NT2/D1 (cell line): ENCODE measurements around the gene SIT1.

Source experiments
- DNase-seq: peaks from one replicate; pipeline ENCODE4 v3.0.0-alpha.2; 2011; ENCODE audit warnings: low read depth, low spot score
- H3K27me3 ChIP-seq: 2 replicates; pipeline ENCODE4 v1.6.0; 2011; ENCODE audit warnings: mild to moderate bottlenecking; ENCODE audit not compliant: insufficient read length, insufficient read depth
- H3K36me3 ChIP-seq: 2 replicates; pipeline ENCODE4 v1.6.1; 2011; ENCODE audit warnings: mild to moderate bottlenecking, low read length, mixed read lengths; ENCODE audit not compliant: insufficient read depth, insufficient read length
- H3K4me1 ChIP-seq: 2 replicates; pipeline ENCODE4 v1.5.1; 2011; ENCODE audit not compliant: insufficient read depth, insufficient read length
- H3K4me3 ChIP-seq: 2 replicates; pipeline ENCODE4 v1.5.1; 2011; ENCODE audit warnings: low read depth; ENCODE audit not compliant: insufficient read length
- H3K9ac ChIP-seq: 2 replicates; pipeline ENCODE4 v1.6.0; 2011; ENCODE audit warnings: low read depth; ENCODE audit not compliant: insufficient read length
- H3K9me3 ChIP-seq: 2 replicates; pipeline ENCODE4 v1.5.1; 2011; ENCODE audit warnings: mild to moderate bottlenecking, low read length; ENCODE audit not compliant: insufficient read depth
- SUZ12 ChIP-seq: IDR thresholded peaks from 2 replicates; pipeline ENCODE4 v1.6.1; 2011; ENCODE audit not compliant: insufficient read length, insufficient read depth; ENCODE audit errors: extremely low read depth
- YY1 ChIP-seq: IDR thresholded peaks from 2 replicates; pipeline ENCODE4 v1.6.1; 2011; ENCODE audit not compliant: insufficient read length, insufficient read depth
- ZNF274 ChIP-seq: IDR thresholded peaks from 2 replicates; pipeline ENCODE4 v1.6.1; 2011; ENCODE audit warnings: mild to moderate bottlenecking, low read depth, low read length

Gene SIT1

DNA sequence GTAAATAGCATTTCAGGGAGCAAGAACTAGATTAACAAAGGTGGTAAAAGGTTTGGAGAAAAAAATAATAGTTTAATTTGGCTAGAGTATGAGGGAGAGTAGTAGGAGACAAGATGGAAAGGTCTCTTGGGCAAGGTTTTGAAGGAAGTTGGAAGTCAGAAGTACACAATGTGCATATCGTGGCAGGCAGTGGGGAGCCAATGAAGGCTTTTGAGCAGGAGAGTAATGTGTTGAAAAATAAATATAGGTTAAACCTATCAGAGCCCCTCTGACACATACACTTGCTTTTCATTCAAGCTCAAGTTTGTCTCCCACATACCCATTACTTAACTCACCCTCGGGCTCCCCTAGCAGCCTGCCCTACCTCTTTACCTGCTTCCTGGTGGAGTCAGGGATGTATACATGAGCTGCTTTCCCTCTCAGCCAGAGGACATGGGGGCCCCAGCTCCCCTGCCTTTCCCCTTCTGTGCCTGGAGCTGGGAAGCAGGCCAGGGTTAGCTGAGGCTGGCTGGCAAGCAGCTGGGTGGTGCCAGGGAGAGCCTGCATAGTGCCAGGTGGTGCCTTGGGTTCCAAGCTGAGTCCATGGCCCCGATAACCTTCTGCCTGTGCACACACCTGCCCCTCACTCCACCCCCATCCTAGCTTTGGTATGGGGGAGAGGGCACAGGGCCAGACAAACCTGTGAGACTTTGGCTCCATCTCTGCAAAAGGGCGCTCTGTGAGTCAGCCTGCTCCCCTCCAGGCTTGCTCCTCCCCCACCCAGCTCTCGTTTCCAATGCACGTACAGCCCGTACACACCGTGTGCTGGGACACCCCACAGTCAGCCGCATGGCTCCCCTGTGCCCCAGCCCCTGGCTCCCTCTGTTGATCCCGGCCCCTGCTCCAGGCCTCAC lies 22.6 kb upstream of the SIT1 start, which contains the start of gene CA9:
Gene CA9 (plus strand): TSS at position 797 of the 893 bp plus-strand sequence. CDS start 32 bp downstream, at position 829.
- no peak within 1 kb of the TSS for H3K4me3 ChIP-seq
- H3K9me3 ChIP-seq: no peaks in the 10 kb centered on the region
- no peak for TF ChIP-seq SUZ12
- TF ChIP-seq YY1: no peak
- TF ChIP-seq ZNF274: no peak
- H3K36me3 ChIP-seq: no peaks in the 10 kb centered on the region
- peaks cover 15% of the 10 kb centered on the region for H3K27me3 ChIP-seq
- DNase-seq: no peak
- H3K9ac ChIP-seq: no peak within 1 kb of the TSS
- H3K4me1 ChIP-seq: peaks cover 9% of the 10 kb centered on the region

DNA sequence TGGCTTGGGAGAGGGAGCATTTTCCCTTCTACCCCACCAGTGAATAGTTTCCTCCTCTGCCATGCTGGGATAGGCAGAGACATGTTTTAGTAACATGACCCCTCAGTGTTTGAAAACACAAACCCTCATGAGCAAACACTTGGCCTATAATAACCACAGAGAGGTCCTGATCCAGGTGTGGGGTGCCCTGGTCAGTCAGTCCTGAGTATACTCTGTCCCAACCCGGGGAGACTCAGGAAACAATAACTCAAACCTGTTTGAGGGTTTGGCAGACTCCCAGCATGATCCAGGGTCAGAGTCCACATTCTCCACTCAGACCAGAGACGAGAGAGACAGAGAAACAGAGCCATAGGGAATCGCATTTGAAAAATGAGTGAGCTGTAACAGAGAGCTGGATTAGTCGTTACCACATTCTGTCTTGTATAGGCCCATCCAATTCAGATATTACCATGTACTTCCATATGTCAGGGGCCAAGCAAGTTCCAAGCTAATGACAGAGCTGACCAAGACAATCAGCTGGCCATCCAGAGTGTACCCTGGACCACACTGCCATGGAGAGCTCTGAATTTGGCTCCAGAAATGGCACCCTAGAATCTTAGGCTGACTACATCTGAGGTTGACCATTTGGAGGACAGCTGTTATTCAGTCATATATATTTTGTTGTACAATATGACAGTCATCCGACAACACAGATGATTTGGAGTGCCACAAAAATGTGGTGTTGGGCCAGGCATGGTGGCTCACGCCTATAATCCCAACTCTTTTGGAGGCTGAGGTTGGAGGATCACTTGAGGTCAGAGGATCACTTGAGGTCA lies 18.8 kb upstream of the SIT1 start:
- Histone ChIP-seq H3K27me3 (peaks cover 13% of the 10 kb centered on the region), H3K4me1 (peaks cover 7% of the 10 kb centered on the region), H3K36me3 (no peaks in the 10 kb centered on the region), H3K9ac (no peak overlapping the region), H3K4me3 (no peak overlapping the region), H3K9me3 (no peaks in the 10 kb centered on the region)
- no peak for DNase-seq
- TF ChIP-seq ZNF274: no peak
- TF ChIP-seq SUZ12: no peak
- no peak for TF ChIP-seq YY1

DNA sequence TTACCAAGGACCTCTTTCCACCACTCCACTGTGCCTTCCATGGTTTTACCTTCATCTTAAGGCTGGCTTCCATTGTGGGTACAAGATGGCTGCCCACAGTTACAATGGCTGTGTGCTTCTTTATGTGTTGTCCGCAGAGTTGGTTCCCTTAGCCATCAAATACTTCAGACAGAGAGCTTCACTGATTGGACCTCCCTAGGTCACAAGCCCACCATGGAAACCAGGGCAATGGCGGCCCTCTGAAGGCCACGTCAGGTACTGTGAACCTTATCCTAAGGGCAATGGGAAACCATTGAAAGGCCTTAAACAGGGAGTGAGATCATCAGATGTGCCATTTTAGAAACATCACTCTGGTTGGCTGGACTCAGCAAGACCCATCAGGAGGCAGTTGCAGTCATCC lies 17.2 kb upstream of the SIT1 start:
- no peak for DNase-seq
- Histone ChIP-seq H3K9ac (no peak overlapping the region), H3K4me3 (no peak overlapping the region), H3K27me3 (no peaks in the 10 kb centered on the region), H3K4me1 (peaks cover 12% of the 10 kb centered on the region), H3K9me3 (no peaks in the 10 kb centered on the region), H3K36me3 (peaks cover 14% of the 10 kb centered on the region)
- TF ChIP-seq ZNF274 (no peak), SUZ12 (no peak), YY1 (no peak)

DNA sequence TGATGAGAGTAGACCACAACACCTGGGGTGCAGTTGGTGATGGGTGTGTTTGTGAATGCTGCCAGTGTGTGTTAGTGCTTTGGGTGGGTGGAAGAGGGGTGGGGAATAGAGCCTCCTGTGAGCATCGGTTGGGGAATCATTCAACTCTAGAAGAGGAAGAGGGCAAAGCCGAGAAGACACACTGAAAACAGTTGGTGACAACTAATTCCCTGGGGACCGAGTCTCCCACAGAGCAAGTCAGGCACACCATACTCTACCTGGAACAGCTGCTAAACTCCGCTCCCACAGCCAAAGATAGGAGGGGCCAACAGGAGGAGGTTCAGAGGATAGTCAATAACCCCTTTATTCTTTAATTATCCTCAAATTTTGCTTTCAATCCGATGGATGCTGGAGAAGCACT lies 15.8 kb upstream of the SIT1 start:
- no peak overlapping the region for H3K9ac ChIP-seq
- TF ChIP-seq ZNF274 (no peak), SUZ12 (no peak), YY1 (no peak)
- peaks cover 28% of the 10 kb centered on the region for H3K36me3 ChIP-seq
- peaks cover 12% of the 10 kb centered on the region for H3K4me1 ChIP-seq
- no peaks in the 10 kb centered on the region for H3K9me3 ChIP-seq
- no peak for DNase-seq
- no peak overlapping the region for H3K4me3 ChIP-seq
- H3K27me3 ChIP-seq: no peaks in the 10 kb centered on the region

DNA sequence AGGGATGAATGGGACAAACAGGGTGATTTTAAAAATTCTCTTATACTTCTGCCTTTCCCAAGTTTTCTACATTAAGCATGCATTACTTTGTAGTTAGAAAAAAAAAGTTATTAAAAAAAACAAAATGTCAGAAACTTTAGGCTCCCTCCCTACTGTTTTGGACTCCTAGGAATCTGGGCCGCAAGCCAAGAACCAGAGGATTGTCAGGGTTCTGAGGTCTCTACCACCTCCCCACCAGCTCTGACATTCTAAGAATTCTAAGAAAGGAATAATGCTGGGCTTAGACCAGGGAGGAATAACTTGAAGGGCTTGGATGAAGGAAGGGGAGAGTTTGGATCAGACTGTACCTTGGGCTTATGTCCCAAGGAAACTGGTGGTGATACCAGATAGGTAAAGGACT lies 15.3 kb upstream of the SIT1 start:
- H3K4me3 ChIP-seq: no peak overlapping the region
- no peaks in the 10 kb centered on the region for H3K9me3 ChIP-seq
- no peak for TF ChIP-seq YY1
- no peak overlapping the region for H3K9ac ChIP-seq
- peaks cover 33% of the 10 kb centered on the region for H3K36me3 ChIP-seq
- peaks cover 12% of the 10 kb centered on the region for H3K4me1 ChIP-seq
- no peaks in the 10 kb centered on the region for H3K27me3 ChIP-seq
- no peak for DNase-seq

DNA sequence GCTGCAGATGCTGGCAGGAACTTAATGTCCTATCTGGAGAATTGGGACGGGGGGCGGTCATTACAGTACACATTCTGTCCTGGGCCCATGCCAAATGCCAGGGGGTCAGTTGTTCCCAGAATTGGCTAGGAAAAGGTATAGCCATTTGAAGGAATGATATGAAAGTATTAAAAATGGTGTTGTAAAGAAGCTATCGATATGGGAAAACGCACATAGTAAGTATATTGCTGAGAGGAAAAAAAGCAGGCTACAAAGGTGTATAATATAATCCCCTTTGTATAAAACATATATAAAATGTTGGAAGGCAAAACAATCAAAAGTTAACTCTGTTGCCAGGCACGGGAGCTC lies 14.7 kb upstream of the SIT1 start:
- H3K27me3 ChIP-seq: no peaks in the 10 kb centered on the region
- peaks cover 12% of the 10 kb centered on the region for H3K4me1 ChIP-seq
- no peak overlapping the region for H3K9ac ChIP-seq
- peaks cover 39% of the 10 kb centered on the region for H3K36me3 ChIP-seq
- TF ChIP-seq SUZ12: no peak
- no peak for TF ChIP-seq YY1
- H3K9me3 ChIP-seq: no peaks in the 10 kb centered on the region
- H3K4me3 ChIP-seq: peak overlapping the region; percentile 83
- DNase-seq: no peak
